GM23338 (cell line): ENCODE data around the gene OR1K1.
"Not testable (repeated sequence)": the region's sequence is repeated elsewhere in the genome, so short reads cannot be mapped to it uniquely, and the experiment has no call there.

Experiments used
- CREB1 ChIP-seq: fragments of 250-450 bp; sonication (Bioruptor Pico); IDR thresholded peaks from 2 replicates; pipeline ENCODE4 v1.5.0; 2020; ENCODE audit warnings: low read depth, mild to moderate bottlenecking, moderate library complexity
- EZH2 ChIP-seq: fragments of 200-600 bp; sonication (generic); IDR thresholded peaks from one replicate; pipeline ENCODE4 v1.8.0; 2017; ENCODE audit warnings: antibody characterized with exemption, mild to moderate bottlenecking, low read depth; ENCODE audit not compliant: unreplicated experiment
- EZH2phosphoT487 ChIP-seq: fragments of 200-600 bp; sonication (generic); IDR thresholded peaks from one replicate; pipeline ENCODE4 v1.8.1; 2018; ENCODE audit warnings: antibody characterized with exemption; ENCODE audit not compliant: unreplicated experiment
- JUNB ChIP-seq: IDR thresholded peaks from one replicate; pipeline ENCODE4 v1.6.1; 2016; ENCODE audit warnings: antibody characterized with exemption; ENCODE audit not compliant: unreplicated experiment
- NANOG ChIP-seq: IDR thresholded peaks from 2 replicates; pipeline ENCODE4 v1.6.1; 2016; ENCODE audit warnings: antibody characterized with exemption, borderline replicate concordance
- POLR2AphosphoS5 ChIP-seq: IDR thresholded peaks from 2 replicates; pipeline ENCODE4 v1.6.1; 2016; ENCODE audit warnings: antibody characterized with exemption, low read depth
- STAT1 ChIP-seq: IDR thresholded peaks from one replicate; pipeline ENCODE4 v1.6.1; 2016; ENCODE audit warnings: antibody characterized with exemption; ENCODE audit not compliant: unreplicated experiment
- ZNF114 ChIP-seq: fragments of 250-450 bp; sonication (Bioruptor Pico); IDR thresholded peaks from 2 replicates; pipeline ENCODE4 v1.5.0; 2020; ENCODE audit warnings: mild to moderate bottlenecking, moderate library complexity
- TF ChIP-seq, protein P1 (sequence below), 2 experiments: fragments of 200-600 bp in 1 of 2; sonication (generic) in 1 of 2; conservative IDR thresholded peaks; 2 replicates each; pipeline versions ENCODE4 v1.5.1 to v1.6.1; 2016 to 2017; ENCODE audit warnings: antibody characterized with exemption in 2 of 2, low read depth in 2 of 2, mild to moderate bottlenecking in 2 of 2, moderate library complexity in 1 of 2
- TF ChIP-seq, protein P2 (sequence below): IDR thresholded peaks from 2 replicates; pipeline ENCODE4 v1.6.1; 2016; ENCODE audit warnings: antibody characterized with exemption
- TF ChIP-seq, protein P3 (sequence below): IDR thresholded peaks from one replicate; pipeline ENCODE4 v1.6.1; 2018; ENCODE audit warnings: antibody characterized with exemption; ENCODE audit not compliant: unreplicated experiment
- TF ChIP-seq, protein P4 (sequence below): fragments of 250-450 bp; sonication (Bioruptor Pico); IDR thresholded peaks from 2 replicates; pipeline ENCODE4 v1.5.0; 2020; ENCODE audit warnings: mild to moderate bottlenecking, moderate library complexity

DNA sequence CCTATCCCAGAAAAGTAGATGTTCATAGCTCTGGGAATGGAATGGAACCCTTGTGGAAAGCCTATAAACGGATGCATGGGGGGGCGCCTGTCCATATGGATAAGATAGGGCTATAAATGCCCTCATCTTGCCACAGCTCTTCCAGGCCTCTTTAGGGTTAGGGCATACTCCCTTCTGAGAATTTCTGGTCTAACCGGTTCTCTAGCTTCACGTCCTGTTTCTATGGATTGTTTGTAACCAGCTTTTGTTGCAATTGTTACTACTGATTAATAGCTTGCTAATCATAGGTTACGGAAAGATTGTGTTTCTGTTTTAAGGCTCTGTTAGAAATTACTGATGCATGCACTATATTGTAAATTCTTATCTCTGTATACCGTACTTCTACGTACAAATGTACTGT lies 9.3 kb downstream of the OR1K1 start:
- TF ChIP-seq, protein P1, sequence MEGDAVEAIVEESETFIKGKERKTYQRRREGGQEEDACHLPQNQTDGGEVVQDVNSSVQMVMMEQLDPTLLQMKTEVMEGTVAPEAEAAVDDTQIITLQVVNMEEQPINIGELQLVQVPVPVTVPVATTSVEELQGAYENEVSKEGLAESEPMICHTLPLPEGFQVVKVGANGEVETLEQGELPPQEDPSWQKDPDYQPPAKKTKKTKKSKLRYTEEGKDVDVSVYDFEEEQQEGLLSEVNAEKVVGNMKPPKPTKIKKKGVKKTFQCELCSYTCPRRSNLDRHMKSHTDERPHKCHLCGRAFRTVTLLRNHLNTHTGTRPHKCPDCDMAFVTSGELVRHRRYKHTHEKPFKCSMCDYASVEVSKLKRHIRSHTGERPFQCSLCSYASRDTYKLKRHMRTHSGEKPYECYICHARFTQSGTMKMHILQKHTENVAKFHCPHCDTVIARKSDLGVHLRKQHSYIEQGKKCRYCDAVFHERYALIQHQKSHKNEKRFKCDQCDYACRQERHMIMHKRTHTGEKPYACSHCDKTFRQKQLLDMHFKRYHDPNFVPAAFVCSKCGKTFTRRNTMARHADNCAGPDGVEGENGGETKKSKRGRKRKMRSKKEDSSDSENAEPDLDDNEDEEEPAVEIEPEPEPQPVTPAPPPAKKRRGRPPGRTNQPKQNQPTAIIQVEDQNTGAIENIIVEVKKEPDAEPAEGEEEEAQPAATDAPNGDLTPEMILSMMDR (conservative IDR thresholded peaks at IDR 0.05; ENCODE audit: low read depth in 2 of 2), result not testable (repeated sequence)
- TF ChIP-seq STAT1; EZH2; POLR2AphosphoS5; CREB1; EZH2phosphoT487; ZNF114 (CRISPR knock-in tag); JUNB; NANOG: not testable (repeated sequence)
- TF ChIP-seq, protein P2, sequence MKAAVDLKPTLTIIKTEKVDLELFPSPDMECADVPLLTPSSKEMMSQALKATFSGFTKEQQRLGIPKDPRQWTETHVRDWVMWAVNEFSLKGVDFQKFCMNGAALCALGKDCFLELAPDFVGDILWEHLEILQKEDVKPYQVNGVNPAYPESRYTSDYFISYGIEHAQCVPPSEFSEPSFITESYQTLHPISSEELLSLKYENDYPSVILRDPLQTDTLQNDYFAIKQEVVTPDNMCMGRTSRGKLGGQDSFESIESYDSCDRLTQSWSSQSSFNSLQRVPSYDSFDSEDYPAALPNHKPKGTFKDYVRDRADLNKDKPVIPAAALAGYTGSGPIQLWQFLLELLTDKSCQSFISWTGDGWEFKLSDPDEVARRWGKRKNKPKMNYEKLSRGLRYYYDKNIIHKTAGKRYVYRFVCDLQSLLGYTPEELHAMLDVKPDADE, result not testable (repeated sequence)
- TF ChIP-seq, protein P3, sequence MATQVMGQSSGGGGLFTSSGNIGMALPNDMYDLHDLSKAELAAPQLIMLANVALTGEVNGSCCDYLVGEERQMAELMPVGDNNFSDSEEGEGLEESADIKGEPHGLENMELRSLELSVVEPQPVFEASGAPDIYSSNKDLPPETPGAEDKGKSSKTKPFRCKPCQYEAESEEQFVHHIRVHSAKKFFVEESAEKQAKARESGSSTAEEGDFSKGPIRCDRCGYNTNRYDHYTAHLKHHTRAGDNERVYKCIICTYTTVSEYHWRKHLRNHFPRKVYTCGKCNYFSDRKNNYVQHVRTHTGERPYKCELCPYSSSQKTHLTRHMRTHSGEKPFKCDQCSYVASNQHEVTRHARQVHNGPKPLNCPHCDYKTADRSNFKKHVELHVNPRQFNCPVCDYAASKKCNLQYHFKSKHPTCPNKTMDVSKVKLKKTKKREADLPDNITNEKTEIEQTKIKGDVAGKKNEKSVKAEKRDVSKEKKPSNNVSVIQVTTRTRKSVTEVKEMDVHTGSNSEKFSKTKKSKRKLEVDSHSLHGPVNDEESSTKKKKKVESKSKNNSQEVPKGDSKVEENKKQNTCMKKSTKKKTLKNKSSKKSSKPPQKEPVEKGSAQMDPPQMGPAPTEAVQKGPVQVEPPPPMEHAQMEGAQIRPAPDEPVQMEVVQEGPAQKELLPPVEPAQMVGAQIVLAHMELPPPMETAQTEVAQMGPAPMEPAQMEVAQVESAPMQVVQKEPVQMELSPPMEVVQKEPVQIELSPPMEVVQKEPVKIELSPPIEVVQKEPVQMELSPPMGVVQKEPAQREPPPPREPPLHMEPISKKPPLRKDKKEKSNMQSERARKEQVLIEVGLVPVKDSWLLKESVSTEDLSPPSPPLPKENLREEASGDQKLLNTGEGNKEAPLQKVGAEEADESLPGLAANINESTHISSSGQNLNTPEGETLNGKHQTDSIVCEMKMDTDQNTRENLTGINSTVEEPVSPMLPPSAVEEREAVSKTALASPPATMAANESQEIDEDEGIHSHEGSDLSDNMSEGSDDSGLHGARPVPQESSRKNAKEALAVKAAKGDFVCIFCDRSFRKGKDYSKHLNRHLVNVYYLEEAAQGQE, result not testable (repeated sequence)
- TF ChIP-seq, protein P4, sequence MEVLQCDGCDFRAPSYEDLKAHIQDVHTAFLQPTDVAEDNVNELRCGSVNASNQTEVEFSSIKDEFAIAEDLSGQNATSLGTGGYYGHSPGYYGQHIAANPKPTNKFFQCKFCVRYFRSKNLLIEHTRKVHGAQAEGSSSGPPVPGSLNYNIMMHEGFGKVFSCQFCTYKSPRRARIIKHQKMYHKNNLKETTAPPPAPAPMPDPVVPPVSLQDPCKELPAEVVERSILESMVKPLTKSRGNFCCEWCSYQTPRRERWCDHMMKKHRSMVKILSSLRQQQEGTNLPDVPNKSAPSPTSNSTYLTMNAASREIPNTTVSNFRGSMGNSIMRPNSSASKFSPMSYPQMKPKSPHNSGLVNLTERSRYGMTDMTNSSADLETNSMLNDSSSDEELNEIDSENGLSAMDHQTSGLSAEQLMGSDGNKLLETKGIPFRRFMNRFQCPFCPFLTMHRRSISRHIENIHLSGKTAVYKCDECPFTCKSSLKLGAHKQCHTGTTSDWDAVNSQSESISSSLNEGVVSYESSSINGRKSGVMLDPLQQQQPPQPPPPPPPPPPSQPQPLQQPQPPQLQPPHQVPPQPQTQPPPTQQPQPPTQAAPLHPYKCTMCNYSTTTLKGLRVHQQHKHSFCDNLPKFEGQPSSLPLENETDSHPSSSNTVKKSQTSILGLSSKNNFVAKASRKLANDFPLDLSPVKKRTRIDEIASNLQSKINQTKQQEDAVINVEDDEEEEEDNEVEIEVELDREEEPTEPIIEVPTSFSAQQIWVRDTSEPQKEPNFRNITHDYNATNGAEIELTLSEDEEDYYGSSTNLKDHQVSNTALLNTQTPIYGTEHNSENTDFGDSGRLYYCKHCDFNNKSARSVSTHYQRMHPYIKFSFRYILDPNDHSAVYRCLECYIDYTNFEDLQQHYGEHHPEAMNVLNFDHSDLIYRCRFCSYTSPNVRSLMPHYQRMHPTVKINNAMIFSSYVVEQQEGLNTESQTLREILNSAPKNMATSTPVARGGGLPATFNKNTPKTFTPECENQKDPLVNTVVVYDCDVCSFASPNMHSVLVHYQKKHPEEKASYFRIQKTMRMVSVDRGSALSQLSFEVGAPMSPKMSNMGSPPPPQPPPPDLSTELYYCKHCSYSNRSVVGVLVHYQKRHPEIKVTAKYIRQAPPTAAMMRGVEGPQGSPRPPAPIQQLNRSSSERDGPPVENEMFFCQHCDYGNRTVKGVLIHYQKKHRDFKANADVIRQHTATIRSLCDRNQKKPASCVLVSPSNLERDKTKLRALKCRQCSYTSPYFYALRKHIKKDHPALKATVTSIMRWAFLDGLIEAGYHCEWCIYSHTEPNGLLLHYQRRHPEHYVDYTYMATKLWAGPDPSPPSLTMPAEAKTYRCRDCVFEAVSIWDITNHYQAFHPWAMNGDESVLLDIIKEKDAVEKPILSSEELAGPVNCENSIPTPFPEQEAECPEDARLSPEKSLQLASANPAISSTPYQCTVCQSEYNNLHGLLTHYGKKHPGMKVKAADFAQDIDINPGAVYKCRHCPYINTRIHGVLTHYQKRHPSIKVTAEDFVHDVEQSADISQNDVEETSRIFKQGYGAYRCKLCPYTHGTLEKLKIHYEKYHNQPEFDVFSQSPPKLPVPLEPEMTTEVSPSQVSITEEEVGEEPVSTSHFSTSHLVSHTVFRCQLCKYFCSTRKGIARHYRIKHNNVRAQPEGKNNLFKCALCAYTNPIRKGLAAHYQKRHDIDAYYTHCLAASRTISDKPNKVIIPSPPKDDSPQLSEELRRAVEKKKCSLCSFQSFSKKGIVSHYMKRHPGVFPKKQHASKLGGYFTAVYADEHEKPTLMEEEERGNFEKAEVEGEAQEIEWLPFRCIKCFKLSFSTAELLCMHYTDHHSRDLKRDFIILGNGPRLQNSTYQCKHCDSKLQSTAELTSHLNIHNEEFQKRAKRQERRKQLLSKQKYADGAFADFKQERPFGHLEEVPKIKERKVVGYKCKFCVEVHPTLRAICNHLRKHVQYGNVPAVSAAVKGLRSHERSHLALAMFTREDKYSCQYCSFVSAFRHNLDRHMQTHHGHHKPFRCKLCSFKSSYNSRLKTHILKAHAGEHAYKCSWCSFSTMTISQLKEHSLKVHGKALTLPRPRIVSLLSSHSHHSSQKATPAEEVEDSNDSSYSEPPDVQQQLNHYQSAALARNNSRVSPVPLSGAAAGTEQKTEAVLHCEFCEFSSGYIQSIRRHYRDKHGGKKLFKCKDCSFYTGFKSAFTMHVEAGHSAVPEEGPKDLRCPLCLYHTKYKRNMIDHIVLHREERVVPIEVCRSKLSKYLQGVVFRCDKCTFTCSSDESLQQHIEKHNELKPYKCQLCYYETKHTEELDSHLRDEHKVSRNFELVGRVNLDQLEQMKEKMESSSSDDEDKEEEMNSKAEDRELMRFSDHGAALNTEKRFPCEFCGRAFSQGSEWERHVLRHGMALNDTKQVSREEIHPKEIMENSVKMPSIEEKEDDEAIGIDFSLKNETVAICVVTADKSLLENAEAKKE, result not testable (repeated sequence)
